Measurements from ENCODE around the gene ROBO2. TPM values are rescaled to one million over a fixed set of nuclear protein-coding genes. Genes with fewer than 3 reads are reported as not detected.

ROBO2 gene
- total and polyA plus RNA-seq, 2 donors from 2014 or later = 1.3 to 1.6 TPM

- Histone ChIP-seq H3K9ac (ENCODE audit: low read length in 3 of 3) (no peak overlapping the region), H3K4me3 (ENCODE audit: low read length in 3 of 3) (no peak overlapping the region), H3K36me3 (ENCODE audit: control insufficient read depth in 2 of 3, insufficient read depth in 3 of 3, low read length in 3 of 3) (no peaks in the 10 kb centered on the region), H3K9me3 (ENCODE audit: control insufficient read depth in 2 of 3, insufficient read depth in 1 of 3, low read length in 3 of 3) (no peaks in the 10 kb centered on the region), H3K27me3 (ENCODE audit: control insufficient read depth, insufficient read depth, low read length) (no peaks in the 10 kb centered on the region), H3K4me1 (ENCODE audit: control insufficient read depth in 2 of 3, insufficient read depth in 2 of 3, low read depth in 1 of 3, low read length in 3 of 3) (no peaks in the 10 kb centered on the region), H3K27ac (ENCODE audit: low read depth in 2 of 2, low read length in 2 of 2) (no peak overlapping the region)
- FAIRE-seq (no peak), DNase-seq (no peak)
- intact Hi-C loops (cut with DNase I) = no loop called here
- no peak for TF ChIP-seq CTCF (IDR thresholded peaks at IDR 0.05; ENCODE audit: borderline replicate concordance, extremely low read depth, insufficient read depth)
Measured at GRCh38 chr3:77142578-77142977, 102.7 kb downstream of the ROBO2 start.

GRCh38 chr3:77146004-77146403 is 106.1 kb downstream of the ROBO2 start:
- H3K9ac ChIP-seq (ENCODE audit: low read length in 3 of 3) = no peak overlapping the region
- H3K4me1 ChIP-seq (ENCODE audit: control insufficient read depth in 2 of 3, insufficient read depth in 2 of 3, low read depth in 1 of 3, low read length in 3 of 3) = no peaks in the 10 kb centered on the region
- H3K27me3 ChIP-seq (ENCODE audit: control insufficient read depth, insufficient read depth, low read length) = no peaks in the 10 kb centered on the region
- DNase-seq = no peak
- no peaks in the 10 kb centered on the region for H3K36me3 ChIP-seq (ENCODE audit: control insufficient read depth in 2 of 3, insufficient read depth in 3 of 3, low read length in 3 of 3)
- no peak for TF ChIP-seq CTCF (IDR thresholded peaks at IDR 0.05; ENCODE audit: borderline replicate concordance, extremely low read depth, insufficient read depth)
- H3K27ac ChIP-seq (ENCODE audit: low read depth in 2 of 2, low read length in 2 of 2) = no peak overlapping the region
- intact Hi-C loops (cut with DNase I) = no loop called here
- H3K4me3 ChIP-seq (ENCODE audit: low read length in 3 of 3) = no peak overlapping the region
- H3K9me3 ChIP-seq (ENCODE audit: control insufficient read depth in 2 of 3, insufficient read depth in 1 of 3, low read length in 3 of 3) = no peaks in the 10 kb centered on the region
- FAIRE-seq = no peak

GRCh38 chr3:77147836-77148578 is 108.1 kb downstream of the ROBO2 start:
- Histone ChIP-seq H3K27ac (ENCODE audit: low read depth in 2 of 2, low read length in 2 of 2) (no peak overlapping the region), H3K9ac (ENCODE audit: low read length in 3 of 3) (no peak overlapping the region), H3K36me3 (ENCODE audit: control insufficient read depth in 2 of 3, insufficient read depth in 3 of 3, low read length in 3 of 3) (no peaks in the 10 kb centered on the region), H3K9me3 (ENCODE audit: control insufficient read depth in 2 of 3, insufficient read depth in 1 of 3, low read length in 3 of 3) (no peaks in the 10 kb centered on the region), H3K27me3 (ENCODE audit: control insufficient read depth, insufficient read depth, low read length) (no peaks in the 10 kb centered on the region), H3K4me1 (ENCODE audit: control insufficient read depth in 2 of 3, insufficient read depth in 2 of 3, low read depth in 1 of 3, low read length in 3 of 3) (no peaks in the 10 kb centered on the region), H3K4me3 (ENCODE audit: low read length in 3 of 3) (no peak overlapping the region)
- FAIRE-seq (no peak), DNase-seq (no peak)
- intact Hi-C loops (cut with DNase I) = no loop called here
- TF ChIP-seq CTCF (IDR thresholded peaks at IDR 0.05; ENCODE audit: borderline replicate concordance, extremely low read depth, insufficient read depth) = no peak

- no peak for TF ChIP-seq CTCF (IDR thresholded peaks at IDR 0.05; ENCODE audit: borderline replicate concordance, extremely low read depth, insufficient read depth)
- H3K9me3 ChIP-seq (ENCODE audit: control insufficient read depth in 2 of 3, insufficient read depth in 1 of 3, low read length in 3 of 3) = no peaks in the 10 kb centered on the region
- no peak overlapping the region for H3K27ac ChIP-seq (ENCODE audit: low read depth in 2 of 2, low read length in 2 of 2)
- no peaks in the 10 kb centered on the region for H3K36me3 ChIP-seq (ENCODE audit: control insufficient read depth in 2 of 3, insufficient read depth in 3 of 3, low read length in 3 of 3)
- H3K27me3 ChIP-seq (ENCODE audit: control insufficient read depth, insufficient read depth, low read length) = no peaks in the 10 kb centered on the region
- FAIRE-seq (no peak), DNase-seq (no peak)
- intact Hi-C loops (cut with DNase I) = no loop called here
- H3K4me1 ChIP-seq (ENCODE audit: control insufficient read depth in 2 of 3, insufficient read depth in 2 of 3, low read depth in 1 of 3, low read length in 3 of 3) = no peaks in the 10 kb centered on the region
- H3K9ac ChIP-seq (ENCODE audit: low read length in 3 of 3) = no peak overlapping the region
- H3K4me3 ChIP-seq (ENCODE audit: low read length in 3 of 3) = no peak overlapping the region
Measured at GRCh38 chr3:77149382-77149781, 109.5 kb downstream of the ROBO2 start.
